ENCODE results near the gene POLR2F. TPM values are rescaled to one million over a fixed set of nuclear protein-coding genes. Genes with fewer than 3 reads are reported as not detected.

Gene POLR2F
- total RNA-seq, 1 experiment from 2014 or later, result 141 TPM

DNA sequence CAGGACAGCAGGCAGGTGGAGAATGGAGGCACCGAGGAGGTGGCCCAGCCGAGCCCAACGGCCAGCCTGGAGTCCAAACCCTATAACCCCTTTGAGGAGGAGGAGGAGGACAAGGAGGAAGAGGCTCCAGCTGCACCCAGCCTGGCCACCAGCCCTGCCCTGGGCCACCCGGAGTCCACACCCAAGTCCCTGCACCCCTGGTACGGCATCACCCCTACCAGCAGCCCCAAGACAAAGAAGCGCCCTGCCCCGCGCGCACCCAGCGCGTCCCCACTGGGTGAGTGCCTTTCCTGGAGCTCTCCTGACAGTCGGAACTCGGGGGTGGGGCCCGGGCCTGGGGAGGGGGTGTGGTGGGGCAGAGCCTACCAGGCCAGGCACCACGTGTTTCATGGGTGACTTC lies 27.7 kb upstream of the POLR2F start:
- H3K79me2 ChIP-seq (ENCODE audit: insufficient read depth, low read length), result no peaks in the 10 kb centered on the region
- WGBS (ENCODE audit: extremely low coverage, insufficient read length, low lambda C conversion rate), result no CpG with 5 or more reads among the region's 15 CpGs

More for the DNA sequence above, 27.7 kb upstream of the POLR2F start:
- H3K9ac ChIP-seq (ENCODE audit: extremely low read depth, insufficient read length, low read length), result no peak overlapping the region
- no peaks in the 10 kb centered on the region for H3K9me3 ChIP-seq (ENCODE audit: control insufficient read depth, low read depth, low read length)
- H3K4me2 ChIP-seq (ENCODE audit: insufficient read depth, insufficient read length, low read length), result no peak overlapping the region
- H3K27ac ChIP-seq (ENCODE audit: insufficient read length, low read depth, low read length), result no peak overlapping the region
- H2BK15ac ChIP-seq (ENCODE audit: low read depth, low read length), result no peak overlapping the region
- H3K27me3 Mint-ChIP-seq (ENCODE audit: low read depth), result no peaks in the 10 kb centered on the region
- no peak overlapping the region for H4K8ac ChIP-seq (replicated peaks; ENCODE audit: insufficient read length, low read depth, low read length)
- H3K4me3 Mint-ChIP-seq, result no peak overlapping the region
- peaks cover 0 to 49% (median 23%) of the 10 kb centered on the region in 3 experiments; a peak in 6 of 7 replicates for H3K36me3 Mint-ChIP-seq (ENCODE audit: insufficient read depth in 1 of 3, low read depth in 3 of 3)
- H2BK12ac ChIP-seq (ENCODE audit: insufficient read length, low read depth, low read length), result no peak overlapping the region
- no peak overlapping the region for H4K5ac ChIP-seq (ENCODE audit: insufficient read length, low read depth, low read length)
- H3T11ph ChIP-seq (ENCODE audit: low read length), result no peak overlapping the region
- H3K4ac ChIP-seq (ENCODE audit: low read depth, low read length), result no peak overlapping the region
- no peaks in the 10 kb centered on the region for H3K27me3 ChIP-seq (ENCODE audit: insufficient read depth, low read length)
- no peak overlapping the region for H2AK5ac ChIP-seq (ENCODE audit: insufficient read length, low read length)
- H2AFZ ChIP-seq (ENCODE audit: low read length), result no peak overlapping the region
- no peaks in the 10 kb centered on the region for H4K20me1 ChIP-seq (ENCODE audit: control insufficient read depth, insufficient read depth, insufficient read length)
- H3K23me2 ChIP-seq (ENCODE audit: insufficient read length, low read depth, low read length, poor library complexity, severe bottlenecking), result peaks cover 2% of the 10 kb centered on the region
- H3K14ac ChIP-seq (ENCODE audit: insufficient read depth, low read length), result no peak overlapping the region
- H2BK5ac ChIP-seq (ENCODE audit: insufficient read length, low read length), result no peak overlapping the region
- H3K23ac ChIP-seq (ENCODE audit: insufficient read length, low read depth, low read length), result no peak overlapping the region
- TF ChIP-seq, protein P1, sequence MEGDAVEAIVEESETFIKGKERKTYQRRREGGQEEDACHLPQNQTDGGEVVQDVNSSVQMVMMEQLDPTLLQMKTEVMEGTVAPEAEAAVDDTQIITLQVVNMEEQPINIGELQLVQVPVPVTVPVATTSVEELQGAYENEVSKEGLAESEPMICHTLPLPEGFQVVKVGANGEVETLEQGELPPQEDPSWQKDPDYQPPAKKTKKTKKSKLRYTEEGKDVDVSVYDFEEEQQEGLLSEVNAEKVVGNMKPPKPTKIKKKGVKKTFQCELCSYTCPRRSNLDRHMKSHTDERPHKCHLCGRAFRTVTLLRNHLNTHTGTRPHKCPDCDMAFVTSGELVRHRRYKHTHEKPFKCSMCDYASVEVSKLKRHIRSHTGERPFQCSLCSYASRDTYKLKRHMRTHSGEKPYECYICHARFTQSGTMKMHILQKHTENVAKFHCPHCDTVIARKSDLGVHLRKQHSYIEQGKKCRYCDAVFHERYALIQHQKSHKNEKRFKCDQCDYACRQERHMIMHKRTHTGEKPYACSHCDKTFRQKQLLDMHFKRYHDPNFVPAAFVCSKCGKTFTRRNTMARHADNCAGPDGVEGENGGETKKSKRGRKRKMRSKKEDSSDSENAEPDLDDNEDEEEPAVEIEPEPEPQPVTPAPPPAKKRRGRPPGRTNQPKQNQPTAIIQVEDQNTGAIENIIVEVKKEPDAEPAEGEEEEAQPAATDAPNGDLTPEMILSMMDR (conservative IDR thresholded peaks at IDR 0.05), result no peak
- H3K4me1 ChIP-seq (ENCODE audit: insufficient read depth, low read length), result no peaks in the 10 kb centered on the region
- no peak for DNase-seq
- no peak overlapping the region for H3K56ac ChIP-seq (ENCODE audit: insufficient read length, low read depth, low read length)
- no peak overlapping the region for H2BK120ac ChIP-seq (ENCODE audit: low read depth, low read length, poor library complexity, severe bottlenecking)
- H3K4me1 Mint-ChIP-seq, result 0 out of 4 replicates have a peak, but pooled peaks cover 0 to 3% of the 10 kb centered on the region in 2 experiments
- no peaks in the 10 kb centered on the region for H3K9me3 Mint-ChIP-seq
- H3K18ac ChIP-seq (ENCODE audit: insufficient read length, low read depth, low read length), result no peak overlapping the region
- H2BK20ac ChIP-seq (ENCODE audit: low read depth, low read length, poor library complexity, severe bottlenecking), result no peak overlapping the region
- no peak overlapping the region for H4K91ac ChIP-seq (ENCODE audit: insufficient read length, low read depth, low read length)
- no peak overlapping the region for H3K27ac Mint-ChIP-seq
- no peaks in the 10 kb centered on the region for H3K79me1 ChIP-seq (ENCODE audit: insufficient read depth, low read depth, low read length, poor library complexity, severe bottlenecking)

Data from H9 (cell line).